K562 (cell line): Measurements from ENCODE around the gene IBTK. TPM values are rescaled to one million over a fixed set of nuclear protein-coding genes. Genes with fewer than 3 reads are reported as not detected.

Source experiments
- BDP1 ChIP-seq: IDR thresholded peaks from 3 replicates; pipeline ENCODE4 v1.6.1; 2011; ENCODE audit not compliant: insufficient read length, insufficient read depth
- CBX5 ChIP-seq: IDR thresholded peaks from 2 replicates; pipeline ENCODE4 v1.6.1; 2014; ENCODE audit warnings: low read depth, borderline replicate concordance
- DMBX1 ChIP-seq: fragments of 250-450 bp; sonication (Bioruptor Pico); IDR thresholded peaks from 2 replicates; pipeline ENCODE4 v1.8.0; 2022; ENCODE audit warnings: inconsistent platforms, mild to moderate bottlenecking, moderate library complexity, borderline replicate concordance
- ESRRA ChIP-seq: fragments of 450-650 bp; IDR thresholded peaks from 2 replicates; pipeline ENCODE4 v1.6.1; 2014; ENCODE audit warnings: low read depth, mild to moderate bottlenecking, moderate library complexity, borderline replicate concordance
- GTF2B ChIP-seq: IDR thresholded peaks from 2 replicates; pipeline ENCODE4 v1.6.1; 2011; ENCODE audit not compliant: insufficient read length; ENCODE audit errors: extremely low read depth
- HNRNPUL1 ChIP-seq: fragments of 200-400 bp; formaldehyde crosslinking; IDR thresholded peaks from 2 replicates; pipeline ENCODE4 v1.6.1; 2017; ENCODE audit warnings: low read length
- IRF1 ChIP-seq: sonication (generic); formaldehyde crosslinking; IDR thresholded peaks from 2 replicates; pipeline ENCODE4 v1.8.0; 2022; ENCODE audit warnings: missing genetic modification reagents, mild to moderate bottlenecking, borderline replicate concordance
- MIER1 ChIP-seq: fragments of 450-650 bp; IDR thresholded peaks from 2 replicates; pipeline ENCODE4 v1.6.1; 2016; ENCODE audit warnings: antibody characterized with exemption, mild to moderate bottlenecking, low read depth
- NFE2 ChIP-seq: IDR thresholded peaks from 2 replicates; pipeline ENCODE4 v1.6.1; 2014; ENCODE audit warnings: antibody characterized with exemption, low read depth
- NFIX ChIP-seq: fragments of 250-450 bp; sonication (Bioruptor Pico); IDR thresholded peaks from 2 replicates; pipeline ENCODE4 v1.4.0; 2020; ENCODE audit warnings: low read depth, mild to moderate bottlenecking, moderate library complexity
- NONO ChIP-seq, 2 experiments: fragments of 200-400 bp in 1 of 2; fragments of 450-650 bp in 1 of 2; formaldehyde crosslinking in 1 of 2; IDR thresholded peaks; 2 replicates each; pipeline ENCODE4 v1.6.1; 2017; ENCODE audit warnings: low read depth in 2 of 2, mild to moderate bottlenecking in 2 of 2, moderate library complexity in 2 of 2, low read length in 1 of 2
- POLR3A ChIP-seq: IDR thresholded peaks from 2 replicates; pipeline ENCODE4 v1.6.1; 2011; ENCODE audit warnings: borderline replicate concordance, mild to moderate bottlenecking, moderate library complexity; ENCODE audit not compliant: insufficient read length, insufficient read depth; ENCODE audit errors: extremely low read depth
- SAFB2 ChIP-seq: fragments of 200-400 bp; formaldehyde crosslinking; IDR thresholded peaks from 2 replicates; pipeline ENCODE4 v1.6.1; 2018; ENCODE audit warnings: borderline replicate concordance, low read length, low read depth, moderate library complexity; ENCODE audit not compliant: severe bottlenecking
- SETDB1 ChIP-seq: IDR thresholded peaks from one replicate; pipeline ENCODE4 v1.6.1; 2012; ENCODE audit warnings: low read length, control low read depth, inconsistent platforms
- SMARCC2 ChIP-seq: fragments of 450-650 bp; IDR thresholded peaks from 2 replicates; pipeline ENCODE4 v1.6.1; 2017; ENCODE audit warnings: antibody characterized with exemption, moderate library complexity, mild to moderate bottlenecking, low read depth
- SNRNP70 ChIP-seq: fragments of 200-400 bp; formaldehyde crosslinking; optimal IDR thresholded peaks from 2 replicates; pipeline ENCODE3; 2017; ENCODE audit warnings: low read depth, low read length
- TCF7 ChIP-seq: sonication (generic); IDR thresholded peaks from 2 replicates; pipeline ENCODE4 v1.6.1; 2016; ENCODE audit warnings: antibody characterized with exemption, borderline replicate concordance
- THRA ChIP-seq: fragments of 450-650 bp; IDR thresholded peaks from 2 replicates; pipeline ENCODE4 v1.6.1; 2017; ENCODE audit warnings: mild to moderate bottlenecking, moderate library complexity
- THRAP3 ChIP-seq: fragments of 450-650 bp; IDR thresholded peaks from 2 replicates; pipeline ENCODE4 v1.6.1; 2016; ENCODE audit warnings: mild to moderate bottlenecking, inconsistent platforms, borderline replicate concordance
- ZKSCAN1 ChIP-seq: fragments of 150-350 bp; IDR thresholded peaks from 2 replicates; pipeline ENCODE4 v1.6.1; 2016; ENCODE audit warnings: low read depth, low read length
- ZNF124 ChIP-seq: sonication (generic); formaldehyde crosslinking; IDR thresholded peaks from 2 replicates; pipeline ENCODE4 v1.8.1; 2022; ENCODE audit warnings: missing genetic modification reagents
- ZNF277 ChIP-seq: fragments of 250-450 bp; sonication (Bioruptor Pico); IDR thresholded peaks from 2 replicates; pipeline ENCODE4 v1.8.0; 2022; ENCODE audit warnings: inconsistent platforms, mild to moderate bottlenecking, moderate library complexity, borderline replicate concordance
- ZNF695 ChIP-seq: fragments of 450-650 bp; formaldehyde crosslinking; IDR thresholded peaks from 2 replicates; pipeline ENCODE4 v1.4.0; 2020; ENCODE audit warnings: mild to moderate bottlenecking, moderate library complexity
- polyA plus RNA-seq, 8 experiments: library from polyadenylated mRNA; depleted of rRNA in 4 of 8; stranded (reverse) in 5 of 8; unstranded in 3 of 8; fragments of >200 nt; fragmentation: Nextera tagmentation in 2 of 8; fragmentation: Illumina TruSeq in 1 of 8; extraction: Ambion mirVana in 2 of 8; extraction: Trizol in 1 of 8; gene quantifications; 2 replicates each; pipeline versions ENCODE4 v1.2.1 to v1.2.3, GENCODE V29; 2011 to 2014; ENCODE audit warnings: inconsistent platforms in 1 of 8, missing spikeins in 1 of 8
- total RNA-seq, 7 experiments: library from RNA; depleted of rRNA in 6 of 7; stranded (reverse); fragments of >200 nt in 6 of 7; fragmentation: Illumina TruSeq in 2 of 7; extraction: Trizol in 2 of 7; gene quantifications; 2 replicates each; pipeline versions ENCODE4 v1.2.1 to v1.2.3, GENCODE V29; 2011 to 2021; ENCODE audit warnings: low replicate concordance in 1 of 7
- TF ChIP-seq, protein P1 (sequence below): fragments of 250-450 bp; sonication (Bioruptor Pico); IDR thresholded peaks from 2 replicates; pipeline ENCODE4 v1.5.0; 2021

IBTK gene
- total and polyA plus RNA-seq, 9 of the 15 experiments (the other 6 are each of a cell fraction or from before 2014, with no cell fraction given) = 13.2 to 36.4 (median 21.8) TPM

GRCh38 chr6:82205930-82206392 lies 41.6 kb downstream of the IBTK start (continued):
- no peak for TF ChIP-seq SAFB2
- TF ChIP-seq ZKSCAN1 = no peak
- no peak for TF ChIP-seq BDP1
- no peak for TF ChIP-seq ESRRA
- TF ChIP-seq NONO (IDR thresholded peaks at IDR 0.05; ENCODE audit: low read depth in 2 of 2, low read length in 1 of 2) = no peak
- TF ChIP-seq TCF7 = no peak
- TF ChIP-seq ZNF277 (CRISPR knock-in tag) = no peak
- TF ChIP-seq IRF1 = no peak
- no peak for TF ChIP-seq NFIX (CRISPR knock-in tag)
- TF ChIP-seq SETDB1 = no peak
- no peak for TF ChIP-seq CBX5
- peak; percentile 65; the same call in 1 of the 2 replicates for TF ChIP-seq SMARCC2
- no peak for TF ChIP-seq GTF2B
- no peak for TF ChIP-seq THRAP3
- TF ChIP-seq THRA = peak; percentile 88
- TF ChIP-seq NFE2 = no peak
- TF ChIP-seq MIER1 = no peak
- TF ChIP-seq POLR3A = no peak
- TF ChIP-seq, protein P1, sequence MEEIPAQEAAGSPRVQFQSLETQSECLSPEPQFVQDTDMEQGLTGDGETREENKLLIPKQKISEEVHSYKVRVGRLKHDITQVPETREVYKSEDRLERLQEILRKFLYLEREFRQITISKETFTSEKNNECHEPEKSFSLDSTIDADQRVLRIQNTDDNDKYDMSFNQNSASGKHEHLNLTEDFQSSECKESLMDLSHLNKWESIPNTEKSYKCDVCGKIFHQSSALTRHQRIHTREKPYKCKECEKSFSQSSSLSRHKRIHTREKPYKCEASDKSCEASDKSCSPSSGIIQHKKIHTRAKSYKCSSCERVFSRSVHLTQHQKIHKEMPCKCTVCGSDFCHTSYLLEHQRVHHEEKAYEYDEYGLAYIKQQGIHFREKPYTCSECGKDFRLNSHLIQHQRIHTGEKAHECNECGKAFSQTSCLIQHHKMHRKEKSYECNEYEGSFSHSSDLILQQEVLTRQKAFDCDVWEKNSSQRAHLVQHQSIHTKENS (CRISPR knock-in tag) = no peak
- no peak for TF ChIP-seq ZNF695 (CRISPR knock-in tag)
- TF ChIP-seq SNRNP70 = no peak
- TF ChIP-seq DMBX1 (CRISPR knock-in tag) = peak; percentile 25; the same call in 1 of the 2 replicates
- TF ChIP-seq ZNF124 (CRISPR knock-in tag) = no peak
- TF ChIP-seq HNRNPUL1 = no peak
